ENCODE measurements around the gene CD300E.

CD300E gene

GRCh38 chr17:74561586-74561985 is 62.0 kb downstream of the CD300E start:
- DNase-seq: no peak
